Pancreas (tissue), 10 donors: Measurements from ENCODE around the gene HELZ. TPM values are rescaled to one million over a fixed set of nuclear protein-coding genes. Genes with fewer than 3 reads are reported as not detected.
A peak's percentile ranks its signal among the peaks of the same experiment; 100 is the strongest.

Experiments used
- ATAC-seq, 4 donors: fragments of 200-7000 bp; cut with Tn5 transposase; one replicate each; pipeline versions ENCODE4 v1.8.0 to v1.9.1; 2020; ENCODE audit warnings: mild to moderate bottlenecking in 4 of 4, moderate library complexity in 4 of 4
- DNase-seq, 6 donors: peaks; one replicate each; pipeline ENCODE4 v3.0.0-alpha.2; 2020
- FAIRE-seq: peaks from 2 replicates; lab custom pipeline; 2012; peaks lifted over from hg19 to GRCh38; lab: Jason Lieb, UNC
- H3K27ac ChIP-seq, 4 donors: fragments of 200-600 bp; sonication (generic); 1 replicate in 3 of 4; 2 replicates in 1 of 4; pipeline versions ENCODE4 v1.5.0 to v1.8.0; 2020
- H3K27me3 ChIP-seq, 4 donors: fragments of 200-600 bp; one replicate each; pipeline ENCODE4 v1.8.0; 2021
- H3K36me3 ChIP-seq, 3 donors: fragments of 200-600 bp; sonication (generic) in 1 of 3; one replicate each; pipeline versions ENCODE4 v1.5.0 to v1.8.0; 2020 to 2021
- H3K4me1 ChIP-seq, 3 donors: fragments of 200-600 bp; one replicate each; pipeline ENCODE4 v1.8.0; 2021
- H3K4me3 ChIP-seq, 4 donors: fragments of 200-600 bp; sonication (generic) in 2 of 4; one replicate each; pipeline versions ENCODE4 v1.5.0 to v1.8.0; 2020 to 2021
- H3K9me3 ChIP-seq, 4 donors: fragments of 200-600 bp; one replicate each; pipeline ENCODE4 v1.8.0; 2021
- CTCF ChIP-seq, 4 donors: fragments of 200-600 bp; sonication (generic) in 3 of 4; IDR thresholded peaks; one replicate each; pipeline versions ENCODE4 v1.5.0 to v1.8.0; 2021; ENCODE audit warnings: antibody characterized with exemption in 4 of 4
- WGBS, 2 donors: extraction: QIAGEN DNeasy Blood & Tissue Kit; methylation state at CpG; one replicate each; pipeline ENCODE4 v1.1.7; 2013; 5-methylcytosine and 5-hydroxymethylcytosine counted together
- intact Hi-C, 3 donors: fragments of 100-400 bp; cut with DNase I; formaldehyde crosslinking; loops; one replicate each; pipeline versions ENCODE4 v1.11.1 to v1.14.2; 2022
- polyA plus RNA-seq, 2 donors: library from polyadenylated mRNA; stranded (reverse); fragments of 200-250 nt; gene quantifications; one replicate each; pipeline ENCODE4 v1.2.3, GENCODE V29; 2013
- total RNA-seq, 6 donors: library from RNA; stranded (reverse); fragmentation: NEBNext Ultra II Directional in 4 of 6; extraction: Animal tissue kit (Norgen Biotek cat#: 25700) in 4 of 6; gene quantifications; one replicate each; pipeline versions ENCODE4 v1.2.1 to v1.2.4, GENCODE V29; 2021 to 2023
- donor health status: healthy with polysubstance abuse.
- donor health status: DM: no; HTN: no; CAD: no; lungs with moderate emphysema.
- donor health status: DM: no; HTN: no; CAD: no.
- donor health status: control.
- donor health status: control.
- donor health status: Bipolar disorder and iron deficiency.
- donor health status: DM: yes; HTN: yes; CAD: no.
- donor health status: DM: no; HTN: no; CAD: no.
- donor health status: DM: no; HTN: no; CAD: no.
- donor health status: DM: yes; HTN: yes; CAD: no.

The HELZ gene
- total and polyA plus RNA-seq, 8 donors, result 4.1 to 36.6 (median 23.9) TPM

- ATAC-seq (no peak), FAIRE-seq (no peak), DNase-seq (no peak)
- H3K27ac ChIP-seq, result no peak overlapping the region
- peaks cover 15 to 29% (median 27%) of the 10 kb centered on the region in 3 donors for H3K4me1 ChIP-seq
- H3K9me3 ChIP-seq, result no peaks in the 10 kb centered on the region
- TF ChIP-seq CTCF (IDR thresholded peaks at IDR 0.05), result no peak
- intact Hi-C loops, result no loop called here
- peaks cover 0 to 9% (median 0%) of the 10 kb centered on the region in 3 donors for H3K36me3 ChIP-seq
- H3K27me3 ChIP-seq, result no peaks in the 10 kb centered on the region
- 93 to 94% methylated on average over 5 of the region's 5 CpGs for WGBS, 2 donors
- H3K4me3 ChIP-seq, result no peak overlapping the region
These were observed 108.6 kb downstream of the HELZ start for GRCh38 chr17:67136191-67137025.

GRCh38 chr17:67133161-67133560 is 111.8 kb downstream of the HELZ start:
- intact Hi-C loops, result no loop called here
- DNase-seq (no peak), FAIRE-seq (no peak), ATAC-seq (peak in 2 of 4 donors; percentile 20 to 28)
- Histone ChIP-seq H3K27me3 (no peaks in the 10 kb centered on the region), H3K4me1 (peaks cover 7 to 14% (median 13%) of the 10 kb centered on the region in 3 donors), H3K27ac (no peak overlapping the region), H3K4me3 (no peak overlapping the region), H3K36me3 (peaks cover 0 to 9% (median 0%) of the 10 kb centered on the region in 3 donors), H3K9me3 (no peaks in the 10 kb centered on the region)
- no peak for TF ChIP-seq CTCF (IDR thresholded peaks at IDR 0.05)

- FAIRE-seq, result no peak
These were observed 112.6 kb downstream of the HELZ start for GRCh38 chr17:67132366-67132765.

GRCh38 chr17:67130768-67131167 is 114.2 kb downstream of the HELZ start:
- peaks cover 7 to 21% (median 8%) of the 10 kb centered on the region in 3 donors for H3K4me1 ChIP-seq
- ATAC-seq, result no peak
- H3K36me3 ChIP-seq, result no peaks in the 10 kb centered on the region
- H3K9me3 ChIP-seq, result no peaks in the 10 kb centered on the region
- H3K27ac ChIP-seq, result no peak overlapping the region
- no peak for FAIRE-seq
- no peak for TF ChIP-seq CTCF (IDR thresholded peaks at IDR 0.05)
- no peaks in the 10 kb centered on the region for H3K27me3 ChIP-seq
- intact Hi-C loops, result no loop called here
- WGBS, 2 donors, result 68 to 77% methylated on average over 4 of the region's 4 CpGs
- H3K4me3 ChIP-seq, result no peak overlapping the region
- DNase-seq, result no peak

More at GRCh38 chr17:67132366-67132765, 112.6 kb downstream of the HELZ start:
- no peak for TF ChIP-seq CTCF (IDR thresholded peaks at IDR 0.05)
- intact Hi-C loops, result no loop called here
- ATAC-seq (peak in 3 of 4 donors; percentile 46 to 68 (median 64)), DNase-seq (no peak)
- no peaks in the 10 kb centered on the region for H3K27me3 ChIP-seq
- 26 to 27% methylated on average over 1 of the region's 1 CpG for WGBS, 2 donors
- peaks cover 7 to 14% (median 8%) of the 10 kb centered on the region in 3 donors for H3K4me1 ChIP-seq
- peaks cover 0 to 9% (median 0%) of the 10 kb centered on the region in 3 donors for H3K36me3 ChIP-seq
- H3K4me3 ChIP-seq, result no peak overlapping the region
- no peak overlapping the region for H3K27ac ChIP-seq
- no peaks in the 10 kb centered on the region for H3K9me3 ChIP-seq

- no peaks in the 10 kb centered on the region for H3K36me3 ChIP-seq
- H3K4me1 ChIP-seq, result peaks cover 12 to 32% (median 19%) of the 10 kb centered on the region in 3 donors
- intact Hi-C loops, result no loop called here
- H3K9me3 ChIP-seq, result no peaks in the 10 kb centered on the region
- DNase-seq (no peak), FAIRE-seq (no peak), ATAC-seq (no peak)
- no peaks in the 10 kb centered on the region for H3K27me3 ChIP-seq
- no peak for TF ChIP-seq CTCF (IDR thresholded peaks at IDR 0.05)
- 92 to 95% methylated on average over 3 of the region's 3 CpGs for WGBS, 2 donors
- no peak overlapping the region for H3K27ac ChIP-seq
- H3K4me3 ChIP-seq, result no peak overlapping the region
These were observed 115.7 kb downstream of the HELZ start for GRCh38 chr17:67129283-67129682.
